CD4-positive, alpha-beta T cell treated with Interleukin-2 at 100 ng/mL for 4 hours (primary cell): ENCODE results near the gene MFSD2A.
"Not testable (repeated sequence)": the region's sequence is repeated elsewhere in the genome, so short reads cannot be mapped to it uniquely, and the experiment has no call there.

Experiments
- DNase-seq: peaks from one replicate; pipeline ENCODE4 v3.0.0-alpha.2; 2020; ENCODE audit warnings: low spot score

The MFSD2A gene

DNA sequence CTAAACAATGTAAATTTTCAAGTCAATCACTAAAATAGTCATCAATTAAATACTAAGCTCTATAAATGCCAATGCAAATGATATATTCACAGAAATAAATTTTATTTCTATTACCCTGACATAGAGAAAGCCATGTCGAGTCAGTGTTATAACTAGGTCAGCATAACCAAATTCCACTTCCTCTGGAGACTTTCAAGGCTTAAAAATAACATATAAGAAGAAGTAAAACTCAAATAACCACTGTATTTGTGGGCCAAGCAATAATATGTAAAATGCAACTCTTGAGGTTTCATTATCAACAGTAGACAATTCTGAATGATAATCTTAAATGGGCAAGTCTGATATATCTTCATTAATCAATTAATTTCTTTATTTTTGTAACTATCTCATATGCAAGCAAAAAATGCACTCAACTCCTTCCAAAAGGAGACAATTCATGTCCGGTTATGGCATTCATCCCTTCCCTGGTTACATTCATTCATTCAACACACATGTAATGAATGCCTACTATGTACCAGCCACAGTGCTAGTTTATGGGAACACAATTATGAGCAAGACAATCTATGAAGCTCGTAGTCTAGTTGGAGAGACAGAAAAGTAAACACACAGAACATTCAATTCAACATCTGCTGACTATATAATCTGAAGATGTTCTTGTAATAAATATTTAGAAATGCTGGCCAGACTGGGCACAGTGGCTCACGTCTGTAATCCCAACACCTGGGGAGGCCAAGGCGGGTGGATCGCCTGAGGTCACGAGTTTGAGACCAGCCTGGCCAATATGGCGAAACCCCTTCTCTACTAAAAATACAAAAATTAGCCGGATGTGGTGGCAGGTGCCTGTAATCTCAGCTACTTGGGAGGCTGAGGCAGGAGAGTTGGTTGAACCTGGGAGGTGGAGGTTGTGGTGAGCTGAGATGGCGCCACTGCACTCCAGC, 48.5 kb downstream of the MFSD2A start:
- DNase-seq: no peak

DNA sequence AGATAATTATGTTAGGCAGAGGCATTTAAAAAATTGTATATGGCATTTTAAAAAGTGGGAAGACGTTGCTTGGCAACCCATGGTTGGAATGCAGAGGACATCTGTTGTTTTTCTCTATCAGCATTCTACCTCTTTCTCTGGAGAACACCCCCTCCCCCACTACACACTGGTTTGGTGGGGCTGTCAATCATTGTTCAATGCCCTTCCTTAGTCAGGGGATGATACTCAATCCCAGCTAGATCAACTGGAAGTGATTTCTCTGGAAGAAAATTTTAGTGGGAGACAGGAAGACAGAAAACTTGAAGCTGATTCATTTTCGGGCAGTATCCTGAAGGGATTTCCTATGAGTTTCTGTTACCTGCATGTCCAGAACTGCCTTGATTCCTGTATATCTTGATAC, 49.9 kb downstream of the MFSD2A start:
- no peak for DNase-seq

DNA sequence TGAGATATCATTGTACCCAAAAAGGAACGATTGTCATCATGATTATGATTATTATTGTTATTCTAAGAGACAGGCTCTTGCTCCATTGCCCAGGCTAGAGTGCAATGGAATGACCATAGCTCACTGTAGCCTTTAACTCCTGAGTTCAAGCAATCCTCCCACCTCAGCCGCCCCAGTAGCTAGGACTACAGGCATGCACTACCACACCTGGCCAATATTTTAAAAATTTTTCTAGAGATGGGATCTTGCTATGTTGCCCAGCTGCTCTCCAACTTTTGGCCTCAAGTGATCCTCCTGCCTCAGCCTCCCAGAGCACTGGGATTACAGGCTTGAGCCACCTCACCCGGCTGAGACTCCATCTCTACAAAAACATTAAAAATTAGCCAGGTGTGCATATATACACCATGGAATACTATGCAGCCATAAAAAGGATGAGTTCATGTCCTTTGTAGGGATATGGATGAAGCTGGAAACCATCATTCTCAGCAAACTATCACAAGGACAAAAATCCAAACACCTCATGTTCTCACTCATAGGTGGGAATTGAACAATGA, 52.6 kb downstream of the MFSD2A start:
- not testable (repeated sequence) for DNase-seq

- DNase-seq: no peak
Measured at GRCh38 chr1:40011198-40011597, 56.3 kb downstream of the MFSD2A start.

DNA sequence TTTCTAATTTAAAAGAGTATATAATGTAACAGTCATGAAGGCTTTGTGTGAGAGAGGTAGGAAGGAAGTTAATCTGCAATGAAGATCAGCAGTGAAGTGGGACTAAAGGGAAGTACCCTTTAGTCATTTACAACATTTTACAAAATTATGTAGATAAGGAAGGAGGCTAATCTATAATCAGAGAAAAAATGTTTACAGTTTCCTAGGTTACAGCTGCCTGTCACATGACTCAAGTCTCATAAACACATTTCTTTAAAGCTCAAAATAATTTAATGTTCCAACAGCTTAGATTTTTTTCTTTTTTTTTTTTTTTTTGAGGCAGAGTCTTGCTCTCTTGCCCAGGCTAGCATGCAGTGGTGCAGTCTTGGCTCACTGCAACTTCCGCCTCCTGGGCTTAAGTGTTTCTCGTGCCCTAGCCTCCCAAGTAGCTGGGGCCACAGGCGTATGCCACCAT, 59.3 kb downstream of the MFSD2A start:
- DNase-seq: peak; percentile 60

DNA sequence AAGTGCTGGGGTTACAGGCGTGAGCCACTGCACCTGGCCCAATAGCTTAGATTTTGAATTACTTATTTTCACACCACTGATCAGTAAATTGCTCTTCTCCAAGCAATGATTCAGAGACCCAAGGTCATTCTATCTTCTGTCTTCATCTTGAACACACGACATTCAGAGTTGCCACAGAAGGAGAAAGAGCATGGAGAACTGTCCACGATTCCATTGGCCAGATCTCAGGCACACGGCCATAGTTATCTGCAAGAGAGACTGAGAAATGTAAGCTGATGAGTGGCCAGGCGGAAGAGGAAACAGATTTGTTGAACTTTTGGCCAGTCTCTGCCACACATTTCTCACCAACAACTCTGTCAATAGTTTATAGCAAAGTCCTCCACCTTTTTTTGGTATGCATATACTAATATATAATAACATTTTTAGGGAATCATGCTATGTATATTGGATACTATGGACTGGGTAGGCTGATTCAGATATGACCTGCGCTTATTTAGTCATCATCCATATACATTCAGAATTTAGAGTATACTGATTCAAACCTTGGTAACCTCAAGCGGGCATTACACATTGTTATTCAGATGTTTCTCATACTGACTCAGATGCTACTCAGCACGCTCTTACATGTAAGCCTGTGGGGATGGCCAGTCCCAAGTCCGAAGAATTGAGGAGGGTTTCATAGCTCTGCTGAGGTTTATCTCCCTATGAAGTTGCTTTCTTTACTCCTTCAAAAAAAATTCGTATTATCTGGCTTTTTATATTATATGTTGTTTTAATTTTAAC, 60.1 kb downstream of the MFSD2A start:
- peak; percentile 23 for DNase-seq

- no peak for DNase-seq
Measured at GRCh38 chr1:40017951-40018575, 63.1 kb downstream of the MFSD2A start.
